Measurements from ENCODE around the gene STK32B.

The STK32B gene

GRCh38 chr4:5545271-5545670 lies 494.0 kb downstream of the STK32B start:
- Histone ChIP-seq H3K27me3 (ENCODE audit: control insufficient read depth, insufficient read depth, low read length) (no peaks in the 10 kb centered on the region), H3K36me3 (ENCODE audit: control insufficient read depth, insufficient read depth, low read length) (no peaks in the 10 kb centered on the region), H3K4me1 (ENCODE audit: control insufficient read depth, insufficient read depth, low read length) (no peaks in the 10 kb centered on the region), H3K4me3 (ENCODE audit: low read depth, low read length) (no peak overlapping the region), H3K9ac (ENCODE audit: low read depth, low read length) (no peak overlapping the region), H3K9me3 (ENCODE audit: control insufficient read depth, insufficient read depth, low read length) (no peaks in the 10 kb centered on the region)

GRCh38 chr4:5547651-5548249 lies 496.5 kb downstream of the STK32B start:
- H3K4me3 ChIP-seq (ENCODE audit: low read depth, low read length): no peak overlapping the region
- H3K27me3 ChIP-seq (ENCODE audit: control insufficient read depth, insufficient read depth, low read length): no peaks in the 10 kb centered on the region
- no peak overlapping the region for H3K9ac ChIP-seq (ENCODE audit: low read depth, low read length)
- no peaks in the 10 kb centered on the region for H3K4me1 ChIP-seq (ENCODE audit: control insufficient read depth, insufficient read depth, low read length)
- peaks cover 3% of the 10 kb centered on the region for H3K9me3 ChIP-seq (ENCODE audit: control insufficient read depth, insufficient read depth, low read length)
- no peaks in the 10 kb centered on the region for H3K36me3 ChIP-seq (ENCODE audit: control insufficient read depth, insufficient read depth, low read length)

Data from iPS-15b (cell line).